Measurements from ENCODE around the gene DOP1A. TPM values are rescaled to one million over a fixed set of nuclear protein-coding genes. Genes with fewer than 3 reads are reported as not detected.

DOP1A gene
- total RNA-seq, 1 experiment from 2014 or later, result 17.0 TPM

DNA sequence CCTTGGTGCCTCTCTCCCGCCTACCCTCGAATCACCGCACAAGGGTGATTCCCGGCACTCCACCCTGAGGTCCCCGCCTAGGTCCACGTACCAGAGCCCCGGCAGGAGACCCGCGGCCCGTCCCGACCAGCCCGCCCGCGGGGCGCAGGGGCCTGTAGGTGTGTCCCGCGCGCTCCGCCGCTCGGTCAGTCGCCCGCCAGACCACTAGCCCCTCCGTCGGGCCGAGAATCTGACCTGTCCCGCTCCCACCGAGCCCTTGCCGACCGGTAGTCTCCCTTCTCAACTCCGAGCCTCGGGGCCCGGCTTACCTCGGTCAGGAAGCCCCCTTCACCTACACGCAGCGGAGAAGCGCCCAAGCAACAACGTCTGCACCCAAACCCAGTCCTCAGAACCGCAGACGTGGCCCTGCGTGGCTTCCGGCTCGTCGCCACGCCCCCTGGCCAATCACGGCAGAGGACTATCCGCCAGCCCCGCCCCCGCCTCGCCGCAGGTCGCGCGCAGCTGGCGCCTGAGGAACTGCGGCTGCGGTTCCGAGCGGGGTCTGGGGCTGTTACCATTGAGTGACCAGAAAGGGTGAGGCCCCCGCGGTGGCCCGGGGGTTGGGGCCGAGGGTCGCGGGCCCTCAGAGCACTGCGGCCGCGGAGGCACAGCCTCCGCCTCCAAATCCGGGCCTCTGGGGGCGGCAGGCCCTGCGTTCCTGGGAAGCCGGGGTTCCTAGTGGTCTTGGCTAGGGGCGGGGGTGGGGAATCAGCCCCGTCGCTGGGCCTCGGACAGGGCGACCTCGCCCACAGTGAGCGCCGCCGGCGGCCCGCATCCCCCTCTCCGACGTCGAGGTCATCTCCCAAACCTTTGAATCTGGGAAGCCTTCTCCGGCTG is 125.6 kb downstream of the DOP1A start, which contains the start of the genes PGM3 and RWDD2A:
TSS of gene PGM3 (minus strand) at position 395 of the 876 bp plus-strand sequence. CDS start 2,253 bp downstream, outside the sequence.
TSS of gene RWDD2A (plus strand) at position 487 of the 876 bp plus-strand sequence. CDS start 1,095 bp downstream, outside the sequence.
- Mint-ChIP-seq H3K9me3 (no peaks in the 10 kb centered on the region), H3K27me3 (ENCODE audit: low read depth) (no peaks in the 10 kb centered on the region), H3K4me3 (peak within 1 kb of the TSS; percentile 98), H3K36me3 (ENCODE audit: insufficient read depth in 1 of 3, low read depth in 3 of 3) (peaks cover 15 to 52% (median 51%) of the 10 kb centered on the region in 3 experiments), H3K4me1 (peaks cover 17 to 24% of the 10 kb centered on the region in 2 experiments), H3K27ac (peak within 1 kb of the TSS; percentile 96 to 98 (median 97))
- H4K20me1 ChIP-seq (ENCODE audit: control insufficient read depth, insufficient read depth, insufficient read length), result no peaks in the 10 kb centered on the region
- no peak within 1 kb of the TSS for H4K91ac ChIP-seq (ENCODE audit: insufficient read length, low read depth, low read length)
- no peak within 1 kb of the TSS for H2BK20ac ChIP-seq (ENCODE audit: low read depth, low read length, poor library complexity, severe bottlenecking)
- no peaks in the 10 kb centered on the region for H3K4me1 ChIP-seq (ENCODE audit: insufficient read depth, low read length)
- H3K4ac ChIP-seq (ENCODE audit: low read depth, low read length), result no peak within 1 kb of the TSS
- peaks cover 8% of the 10 kb centered on the region for H3K23me2 ChIP-seq (ENCODE audit: insufficient read length, low read depth, low read length, poor library complexity, severe bottlenecking)
- no peak within 1 kb of the TSS for H3K27ac ChIP-seq (ENCODE audit: insufficient read length, low read depth, low read length)
- TF ChIP-seq, protein P1, sequence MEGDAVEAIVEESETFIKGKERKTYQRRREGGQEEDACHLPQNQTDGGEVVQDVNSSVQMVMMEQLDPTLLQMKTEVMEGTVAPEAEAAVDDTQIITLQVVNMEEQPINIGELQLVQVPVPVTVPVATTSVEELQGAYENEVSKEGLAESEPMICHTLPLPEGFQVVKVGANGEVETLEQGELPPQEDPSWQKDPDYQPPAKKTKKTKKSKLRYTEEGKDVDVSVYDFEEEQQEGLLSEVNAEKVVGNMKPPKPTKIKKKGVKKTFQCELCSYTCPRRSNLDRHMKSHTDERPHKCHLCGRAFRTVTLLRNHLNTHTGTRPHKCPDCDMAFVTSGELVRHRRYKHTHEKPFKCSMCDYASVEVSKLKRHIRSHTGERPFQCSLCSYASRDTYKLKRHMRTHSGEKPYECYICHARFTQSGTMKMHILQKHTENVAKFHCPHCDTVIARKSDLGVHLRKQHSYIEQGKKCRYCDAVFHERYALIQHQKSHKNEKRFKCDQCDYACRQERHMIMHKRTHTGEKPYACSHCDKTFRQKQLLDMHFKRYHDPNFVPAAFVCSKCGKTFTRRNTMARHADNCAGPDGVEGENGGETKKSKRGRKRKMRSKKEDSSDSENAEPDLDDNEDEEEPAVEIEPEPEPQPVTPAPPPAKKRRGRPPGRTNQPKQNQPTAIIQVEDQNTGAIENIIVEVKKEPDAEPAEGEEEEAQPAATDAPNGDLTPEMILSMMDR (conservative IDR thresholded peaks at IDR 0.05), result no peak
- no peak within 1 kb of the TSS for H2BK15ac ChIP-seq (ENCODE audit: low read depth, low read length)
- no peak within 1 kb of the TSS for H3K18ac ChIP-seq (ENCODE audit: insufficient read length, low read depth, low read length)
- no CpG with 5 or more reads among the region's 88 CpGs for WGBS (ENCODE audit: extremely low coverage, insufficient read length, low lambda C conversion rate)
- peaks cover 3% of the 10 kb centered on the region; the same call in 1 of the 2 replicates for H3K79me2 ChIP-seq (ENCODE audit: insufficient read depth, low read length)
- no peaks in the 10 kb centered on the region for H3K27me3 ChIP-seq (ENCODE audit: insufficient read depth, low read length)
- no peak within 1 kb of the TSS for H4K5ac ChIP-seq (ENCODE audit: insufficient read length, low read depth, low read length)
- H3K23ac ChIP-seq (ENCODE audit: insufficient read length, low read depth, low read length), result no peak within 1 kb of the TSS
- H3K9ac ChIP-seq (ENCODE audit: extremely low read depth, insufficient read length, low read length), result peak within 1 kb of the TSS; percentile 55
- H2BK5ac ChIP-seq (ENCODE audit: insufficient read length, low read length), result no peak within 1 kb of the TSS
- H3K56ac ChIP-seq (ENCODE audit: insufficient read length, low read depth, low read length), result no peak within 1 kb of the TSS
- no peak within 1 kb of the TSS for H2AK5ac ChIP-seq (ENCODE audit: insufficient read length, low read length)
- H3K9me3 ChIP-seq (ENCODE audit: control insufficient read depth, low read depth, low read length), result no peaks in the 10 kb centered on the region
- H3T11ph ChIP-seq (ENCODE audit: low read length), result no peak within 1 kb of the TSS
- H3K4me2 ChIP-seq (ENCODE audit: insufficient read depth, insufficient read length, low read length), result peak within 1 kb of the TSS; percentile 91
- no peaks in the 10 kb centered on the region for H3K79me1 ChIP-seq (ENCODE audit: insufficient read depth, low read depth, low read length, poor library complexity, severe bottlenecking)
- no peak within 1 kb of the TSS for H2BK12ac ChIP-seq (ENCODE audit: insufficient read length, low read depth, low read length)
- peak; percentile 91 for DNase-seq
- peak within 1 kb of the TSS; percentile 81 for H3K14ac ChIP-seq (ENCODE audit: insufficient read depth, low read length)
- H2BK120ac ChIP-seq (ENCODE audit: low read depth, low read length, poor library complexity, severe bottlenecking), result no peak within 1 kb of the TSS
- H4K8ac ChIP-seq (replicated peaks; ENCODE audit: insufficient read length, low read depth, low read length), result no peak within 1 kb of the TSS
- H2AFZ ChIP-seq (ENCODE audit: low read length), result no peak within 1 kb of the TSS

Data from H9 (cell line).